ENCODE measurements around the gene ARHGAP21.

DNA sequence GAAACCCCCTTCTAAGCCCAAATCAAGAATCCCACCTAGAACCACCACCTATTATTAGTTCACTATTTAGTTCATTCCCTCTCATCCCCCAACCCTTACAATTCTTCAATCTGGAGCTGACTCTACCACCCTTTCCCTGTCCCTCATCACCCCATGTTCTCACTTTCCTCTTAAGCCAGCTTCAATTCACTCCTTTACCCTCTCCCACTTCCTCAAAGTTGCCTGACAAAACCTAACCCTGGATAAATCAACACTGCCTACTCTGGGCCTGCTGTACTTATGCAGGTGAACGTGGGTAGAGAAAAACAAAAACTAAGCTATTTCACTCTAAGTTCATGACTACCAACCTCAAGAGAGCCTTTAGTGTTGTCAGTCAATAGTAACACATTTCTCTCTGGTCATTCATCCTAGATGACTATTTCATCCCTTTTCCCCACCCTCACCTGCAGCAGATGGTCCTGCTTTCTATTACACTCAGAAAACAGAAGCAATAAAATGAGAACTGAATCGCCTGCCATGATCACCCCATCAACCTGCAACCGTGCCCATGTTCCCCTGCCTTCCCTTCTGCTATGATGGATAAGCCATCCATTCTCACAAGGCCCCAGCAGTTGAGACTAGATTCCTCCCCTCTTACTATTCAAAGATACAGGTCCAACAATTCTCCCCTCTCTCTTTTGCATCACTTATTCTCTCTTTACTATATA is 52.6 kb downstream of the ARHGAP21 start:
- TF ChIP-seq PHF8 (IDR thresholded peaks at IDR 0.05; ENCODE audit: borderline replicate concordance, low read depth) (no peak), CBX2 (IDR thresholded peaks at IDR 0.05; ENCODE audit: borderline replicate concordance, low read depth) (no peak), POLR2A (IDR thresholded peaks at IDR 0.05; ENCODE audit: low read length) (no peak), RFX5 (IDR thresholded peaks at IDR 0.05) (no peak), CHD2 (IDR thresholded peaks at IDR 0.05; ENCODE audit: low read length, partially characterized antibody) (no peak), ESRRA (IDR thresholded peaks at IDR 0.05; ENCODE audit: borderline replicate concordance, low read length) (no peak), ZC3H11A (IDR thresholded peaks at IDR 0.05) (no peak), RCOR1 (IDR thresholded peaks at IDR 0.05; ENCODE audit: low read depth, low read length) (no peak), MAFK (IDR thresholded peaks at IDR 0.05; ENCODE audit: partially characterized antibody) (no peak), FOSL2 (IDR thresholded peaks at IDR 0.05) (no peak), FOSL2 (CRISPR knock-in tag; IDR thresholded peaks at IDR 0.05) (no peak), JUN (IDR thresholded peaks at IDR 0.05) (no peak)
- TF ChIP-seq, protein P1, sequence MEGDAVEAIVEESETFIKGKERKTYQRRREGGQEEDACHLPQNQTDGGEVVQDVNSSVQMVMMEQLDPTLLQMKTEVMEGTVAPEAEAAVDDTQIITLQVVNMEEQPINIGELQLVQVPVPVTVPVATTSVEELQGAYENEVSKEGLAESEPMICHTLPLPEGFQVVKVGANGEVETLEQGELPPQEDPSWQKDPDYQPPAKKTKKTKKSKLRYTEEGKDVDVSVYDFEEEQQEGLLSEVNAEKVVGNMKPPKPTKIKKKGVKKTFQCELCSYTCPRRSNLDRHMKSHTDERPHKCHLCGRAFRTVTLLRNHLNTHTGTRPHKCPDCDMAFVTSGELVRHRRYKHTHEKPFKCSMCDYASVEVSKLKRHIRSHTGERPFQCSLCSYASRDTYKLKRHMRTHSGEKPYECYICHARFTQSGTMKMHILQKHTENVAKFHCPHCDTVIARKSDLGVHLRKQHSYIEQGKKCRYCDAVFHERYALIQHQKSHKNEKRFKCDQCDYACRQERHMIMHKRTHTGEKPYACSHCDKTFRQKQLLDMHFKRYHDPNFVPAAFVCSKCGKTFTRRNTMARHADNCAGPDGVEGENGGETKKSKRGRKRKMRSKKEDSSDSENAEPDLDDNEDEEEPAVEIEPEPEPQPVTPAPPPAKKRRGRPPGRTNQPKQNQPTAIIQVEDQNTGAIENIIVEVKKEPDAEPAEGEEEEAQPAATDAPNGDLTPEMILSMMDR (IDR thresholded peaks at IDR 0.05), result no peak
- TF ChIP-seq, protein P2, sequence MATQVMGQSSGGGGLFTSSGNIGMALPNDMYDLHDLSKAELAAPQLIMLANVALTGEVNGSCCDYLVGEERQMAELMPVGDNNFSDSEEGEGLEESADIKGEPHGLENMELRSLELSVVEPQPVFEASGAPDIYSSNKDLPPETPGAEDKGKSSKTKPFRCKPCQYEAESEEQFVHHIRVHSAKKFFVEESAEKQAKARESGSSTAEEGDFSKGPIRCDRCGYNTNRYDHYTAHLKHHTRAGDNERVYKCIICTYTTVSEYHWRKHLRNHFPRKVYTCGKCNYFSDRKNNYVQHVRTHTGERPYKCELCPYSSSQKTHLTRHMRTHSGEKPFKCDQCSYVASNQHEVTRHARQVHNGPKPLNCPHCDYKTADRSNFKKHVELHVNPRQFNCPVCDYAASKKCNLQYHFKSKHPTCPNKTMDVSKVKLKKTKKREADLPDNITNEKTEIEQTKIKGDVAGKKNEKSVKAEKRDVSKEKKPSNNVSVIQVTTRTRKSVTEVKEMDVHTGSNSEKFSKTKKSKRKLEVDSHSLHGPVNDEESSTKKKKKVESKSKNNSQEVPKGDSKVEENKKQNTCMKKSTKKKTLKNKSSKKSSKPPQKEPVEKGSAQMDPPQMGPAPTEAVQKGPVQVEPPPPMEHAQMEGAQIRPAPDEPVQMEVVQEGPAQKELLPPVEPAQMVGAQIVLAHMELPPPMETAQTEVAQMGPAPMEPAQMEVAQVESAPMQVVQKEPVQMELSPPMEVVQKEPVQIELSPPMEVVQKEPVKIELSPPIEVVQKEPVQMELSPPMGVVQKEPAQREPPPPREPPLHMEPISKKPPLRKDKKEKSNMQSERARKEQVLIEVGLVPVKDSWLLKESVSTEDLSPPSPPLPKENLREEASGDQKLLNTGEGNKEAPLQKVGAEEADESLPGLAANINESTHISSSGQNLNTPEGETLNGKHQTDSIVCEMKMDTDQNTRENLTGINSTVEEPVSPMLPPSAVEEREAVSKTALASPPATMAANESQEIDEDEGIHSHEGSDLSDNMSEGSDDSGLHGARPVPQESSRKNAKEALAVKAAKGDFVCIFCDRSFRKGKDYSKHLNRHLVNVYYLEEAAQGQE (IDR thresholded peaks at IDR 0.05), result no peak

Measured in A549 (cell line).